Suprapubic skin (tissue), 4 donors: ENCODE data around the gene ARHGAP12. TPM values are rescaled to one million over a fixed set of nuclear protein-coding genes. Genes with fewer than 3 reads are reported as not detected.

Source experiments
- DNase-seq, 2 donors: peaks; one replicate each; pipeline ENCODE4 v3.0.0-alpha.2; 2019; ENCODE audit warnings: low spot score in 2 of 2
- H3K27ac ChIP-seq: fragments of 200-600 bp; sonication (generic); one replicate; pipeline ENCODE4 v1.5.1; 2019
- H3K27me3 ChIP-seq: fragments of 200-600 bp; sonication (generic); one replicate; pipeline ENCODE4 v1.5.1; 2019
- H3K36me3 ChIP-seq: fragments of 200-600 bp; sonication (generic); one replicate; pipeline ENCODE4 v1.5.1; 2019
- H3K4me1 ChIP-seq: fragments of 200-600 bp; sonication (generic); one replicate; pipeline ENCODE4 v1.5.1; 2019
- H3K4me3 ChIP-seq: fragments of 200-600 bp; sonication (generic); one replicate; pipeline ENCODE4 v1.5.1; 2019; ENCODE audit warnings: mild to moderate bottlenecking
- H3K9me3 ChIP-seq: fragments of 200-600 bp; sonication (generic); one replicate; pipeline ENCODE4 v1.5.1; 2019
- CTCF ChIP-seq, 2 donors: fragments of 200-600 bp in 1 of 2; fragments of 450-650 bp in 1 of 2; sonication (generic) in 1 of 2; IDR thresholded peaks; one replicate each; pipeline ENCODE4 v1.5.1; 2016 to 2019; ENCODE audit warnings: antibody characterized with exemption in 2 of 2, mild to moderate bottlenecking in 1 of 2, moderate library complexity in 1 of 2
- EP300 ChIP-seq: sonication (generic); formaldehyde crosslinking; IDR thresholded peaks from one replicate; pipeline ENCODE4 v1.6.1; 2017; ENCODE audit warnings: antibody characterized with exemption
- POLR2A ChIP-seq, 2 donors: fragments of 450-650 bp; IDR thresholded peaks; one replicate each; pipeline ENCODE4 v1.6.1; 2017; ENCODE audit warnings: antibody characterized with exemption in 2 of 2, mild to moderate bottlenecking in 2 of 2, moderate library complexity in 2 of 2
- POLR2AphosphoS5 ChIP-seq, 3 donors: sonication (generic); formaldehyde crosslinking; IDR thresholded peaks; one replicate each; pipeline ENCODE4 v1.6.1; 2017; ENCODE audit warnings: antibody characterized with exemption in 3 of 3
- WGBS: methylation state at CpG from one replicate; pipeline ENCODE4 v1.1.5; 2018; 5-methylcytosine and 5-hydroxymethylcytosine counted together
- total RNA-seq, 4 donors: library from RNA; depleted of rRNA; stranded (reverse); fragments of >200 nt; gene quantifications; one replicate each; pipeline ENCODE4 v1.1.0, GENCODE V29; 2016

The ARHGAP12 gene
- total RNA-seq, 4 donors from 2014 or later = 25.7 to 64.5 (median 39.5) TPM

- Histone ChIP-seq H3K36me3 (no peaks in the 10 kb centered on the region), H3K9me3 (no peaks in the 10 kb centered on the region), H3K4me3 (no peak overlapping the region), H3K4me1 (peaks cover 11% of the 10 kb centered on the region), H3K27me3 (no peaks in the 10 kb centered on the region), H3K27ac (no peak overlapping the region)
- no peak for DNase-seq
- WGBS = 78% methylated on average over 7 of the region's 7 CpGs
- TF ChIP-seq CTCF (IDR thresholded peaks at IDR 0.05) (no peak), POLR2A (IDR thresholded peaks at IDR 0.05) (no peak), POLR2AphosphoS5 (IDR thresholded peaks at IDR 0.05) (no peak), EP300 (no peak)
These were observed 57.2 kb downstream of the ARHGAP12 start for GRCh38 chr10:31871266-31872065.

DNA sequence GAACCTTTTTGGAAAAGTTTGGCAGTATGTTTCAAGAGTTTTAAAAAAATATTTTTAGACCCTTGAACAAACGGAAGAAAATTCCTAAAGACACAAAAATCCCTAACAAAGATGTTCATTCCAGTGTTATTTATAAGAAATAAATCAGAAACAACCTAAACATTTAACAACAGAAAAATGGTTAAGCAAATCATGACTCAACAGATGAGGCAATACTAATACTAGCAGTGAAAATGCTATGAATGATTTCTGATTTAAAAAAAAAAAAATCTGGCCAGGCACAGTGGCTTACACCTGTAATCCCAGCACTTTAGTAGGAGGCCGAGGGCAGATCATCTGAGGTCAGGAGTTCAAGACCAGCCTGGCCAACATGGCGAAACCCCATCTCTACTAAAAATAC lies 61.0 kb downstream of the ARHGAP12 start:
- Histone ChIP-seq H3K27ac (no peak overlapping the region), H3K27me3 (no peaks in the 10 kb centered on the region), H3K9me3 (no peaks in the 10 kb centered on the region), H3K36me3 (no peaks in the 10 kb centered on the region), H3K4me3 (no peak overlapping the region), H3K4me1 (peaks cover 28% of the 10 kb centered on the region)
- DNase-seq = no peak
- 90% methylated on average over 3 of the region's 3 CpGs for WGBS
- TF ChIP-seq CTCF (IDR thresholded peaks at IDR 0.05) (no peak), POLR2A (IDR thresholded peaks at IDR 0.05) (no peak), POLR2AphosphoS5 (IDR thresholded peaks at IDR 0.05) (no peak), EP300 (no peak)

DNA sequence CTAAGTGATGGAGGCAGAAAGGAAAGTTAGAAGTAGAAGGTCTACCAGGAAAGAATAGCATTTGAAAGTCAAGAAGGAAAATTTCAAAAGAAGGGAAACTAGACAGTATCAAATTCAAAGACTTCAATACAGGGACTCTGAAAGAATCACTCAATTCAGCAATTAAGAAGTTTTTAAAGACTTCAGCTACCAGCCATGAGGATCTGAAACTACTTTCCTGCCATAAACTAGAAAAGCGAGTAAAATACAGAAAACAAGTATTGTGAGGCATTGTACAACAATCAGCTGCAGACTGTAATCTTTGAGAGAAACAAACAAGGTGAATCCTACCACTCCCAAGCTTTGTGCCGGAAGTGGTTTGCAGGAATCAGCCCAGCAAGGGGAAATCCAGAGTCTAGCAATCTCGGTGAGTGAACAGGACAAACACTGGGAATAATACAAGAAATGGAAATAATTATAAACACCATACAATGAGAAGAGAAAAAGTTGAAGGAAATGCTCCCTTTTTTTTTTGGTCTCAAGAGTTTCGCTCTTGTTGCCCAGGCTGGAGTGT lies 62.4 kb downstream of the ARHGAP12 start:
- DNase-seq = no peak
- no peaks in the 10 kb centered on the region for H3K9me3 ChIP-seq
- no peak overlapping the region for H3K4me3 ChIP-seq
- 62% methylated on average over 4 of the region's 4 CpGs for WGBS
- H3K27ac ChIP-seq = no peak overlapping the region
- H3K27me3 ChIP-seq = no peaks in the 10 kb centered on the region
- TF ChIP-seq POLR2A (IDR thresholded peaks at IDR 0.05) (no peak), CTCF (IDR thresholded peaks at IDR 0.05) (no peak), EP300 (no peak), POLR2AphosphoS5 (IDR thresholded peaks at IDR 0.05) (no peak)
- H3K4me1 ChIP-seq = peaks cover 28% of the 10 kb centered on the region
- H3K36me3 ChIP-seq = no peaks in the 10 kb centered on the region

- Histone ChIP-seq H3K36me3 (peaks cover 4% of the 10 kb centered on the region), H3K4me3 (no peak overlapping the region), H3K9me3 (no peaks in the 10 kb centered on the region), H3K27me3 (no peaks in the 10 kb centered on the region), H3K4me1 (peaks cover 28% of the 10 kb centered on the region), H3K27ac (no peak overlapping the region)
- 45% methylated on average over 5 of the region's 5 CpGs for WGBS
- TF ChIP-seq POLR2A (IDR thresholded peaks at IDR 0.05) = no peak
- no peak for TF ChIP-seq EP300
- TF ChIP-seq CTCF (IDR thresholded peaks at IDR 0.05) = no peak
- TF ChIP-seq POLR2AphosphoS5 (IDR thresholded peaks at IDR 0.05) = no peak
- DNase-seq = no peak
These were observed 63.7 kb downstream of the ARHGAP12 start for GRCh38 chr10:31864834-31865518.

- peaks cover 2% of the 10 kb centered on the region for H3K4me1 ChIP-seq
- no peak for DNase-seq
- H3K4me3 ChIP-seq = no peak overlapping the region
- H3K27me3 ChIP-seq = no peaks in the 10 kb centered on the region
- H3K27ac ChIP-seq = no peak overlapping the region
- 95% methylated on average over 4 of the region's 4 CpGs for WGBS
- no peaks in the 10 kb centered on the region for H3K9me3 ChIP-seq
- peaks cover 12% of the 10 kb centered on the region for H3K36me3 ChIP-seq
- no peak for TF ChIP-seq CTCF (IDR thresholded peaks at IDR 0.05)
- TF ChIP-seq POLR2A (IDR thresholded peaks at IDR 0.05) = no peak
- no peak for TF ChIP-seq POLR2AphosphoS5 (IDR thresholded peaks at IDR 0.05)
- TF ChIP-seq EP300 = no peak
These were observed 73.6 kb downstream of the ARHGAP12 start for GRCh38 chr10:31855033-31855432.
